Esophagus muscularis mucosa (tissue), 4 donors: ENCODE data around the gene KAZN.

Experiments
- EP300 ChIP-seq: sonication (generic); formaldehyde crosslinking; IDR thresholded peaks from one replicate; pipeline ENCODE4 v1.6.1; 2017; ENCODE audit warnings: antibody characterized with exemption
- POLR2A ChIP-seq: fragments of 450-650 bp; IDR thresholded peaks from one replicate; pipeline ENCODE4 v1.6.1; 2017; ENCODE audit warnings: antibody characterized with exemption, moderate library complexity, mild to moderate bottlenecking, low read depth
- POLR2AphosphoS5 ChIP-seq, 2 donors: sonication (generic); formaldehyde crosslinking; IDR thresholded peaks; one replicate each; pipeline ENCODE4 v1.6.1; 2017; ENCODE audit warnings: antibody characterized with exemption in 2 of 2
- TF ChIP-seq, protein P1 (sequence below), 3 experiments: fragments of 200-600 bp in 2 of 3; fragments of 450-650 bp in 1 of 3; sonication (generic) in 2 of 3; IDR thresholded peaks; one replicate each; pipeline ENCODE4 v1.5.1; 2017 to 2019; ENCODE audit warnings: antibody characterized with exemption in 3 of 3, mild to moderate bottlenecking in 2 of 3, moderate library complexity in 1 of 3

DNA sequence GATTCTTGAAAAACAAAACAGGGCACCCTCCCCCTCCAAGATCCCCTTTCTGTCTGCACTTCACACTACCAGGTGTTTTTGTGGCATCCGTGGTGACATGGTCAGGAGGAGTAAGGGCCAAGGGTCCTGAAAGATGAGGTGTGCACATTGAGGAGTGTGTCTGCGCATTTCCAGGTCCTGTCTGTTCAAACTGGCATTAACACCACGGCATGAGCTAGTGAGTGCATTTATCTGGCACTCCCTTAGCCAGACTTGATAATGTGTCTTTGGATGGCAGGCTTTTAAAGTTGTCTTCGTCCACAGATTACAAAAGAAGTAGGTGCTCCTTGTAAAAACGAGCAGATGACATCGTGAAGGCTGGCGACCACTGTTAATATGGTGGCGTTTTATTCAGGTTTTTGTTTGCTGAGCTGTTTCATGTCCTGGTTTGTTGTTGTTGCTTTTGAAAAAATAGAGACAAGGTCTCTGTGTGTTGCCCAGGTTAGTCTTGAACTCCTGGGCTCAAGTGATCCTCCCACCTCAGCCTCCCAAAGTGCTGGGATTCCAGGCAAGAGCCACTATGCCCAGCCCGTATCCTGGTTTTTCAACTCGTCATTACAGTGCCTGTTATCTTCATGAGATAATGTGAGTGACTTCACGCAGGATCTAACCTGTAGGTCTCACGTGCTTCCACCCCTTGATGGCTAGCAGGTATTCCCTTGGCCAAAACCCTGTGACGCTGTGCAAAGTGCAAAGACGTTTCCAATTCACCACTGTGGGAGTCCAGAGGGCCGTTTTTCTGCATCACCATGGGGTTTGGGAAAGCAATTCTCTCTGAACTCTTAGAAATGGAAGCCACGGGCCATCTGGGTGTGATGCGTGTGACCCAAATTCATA is 559.3 kb downstream of the KAZN start:
- TF ChIP-seq, protein P1, sequence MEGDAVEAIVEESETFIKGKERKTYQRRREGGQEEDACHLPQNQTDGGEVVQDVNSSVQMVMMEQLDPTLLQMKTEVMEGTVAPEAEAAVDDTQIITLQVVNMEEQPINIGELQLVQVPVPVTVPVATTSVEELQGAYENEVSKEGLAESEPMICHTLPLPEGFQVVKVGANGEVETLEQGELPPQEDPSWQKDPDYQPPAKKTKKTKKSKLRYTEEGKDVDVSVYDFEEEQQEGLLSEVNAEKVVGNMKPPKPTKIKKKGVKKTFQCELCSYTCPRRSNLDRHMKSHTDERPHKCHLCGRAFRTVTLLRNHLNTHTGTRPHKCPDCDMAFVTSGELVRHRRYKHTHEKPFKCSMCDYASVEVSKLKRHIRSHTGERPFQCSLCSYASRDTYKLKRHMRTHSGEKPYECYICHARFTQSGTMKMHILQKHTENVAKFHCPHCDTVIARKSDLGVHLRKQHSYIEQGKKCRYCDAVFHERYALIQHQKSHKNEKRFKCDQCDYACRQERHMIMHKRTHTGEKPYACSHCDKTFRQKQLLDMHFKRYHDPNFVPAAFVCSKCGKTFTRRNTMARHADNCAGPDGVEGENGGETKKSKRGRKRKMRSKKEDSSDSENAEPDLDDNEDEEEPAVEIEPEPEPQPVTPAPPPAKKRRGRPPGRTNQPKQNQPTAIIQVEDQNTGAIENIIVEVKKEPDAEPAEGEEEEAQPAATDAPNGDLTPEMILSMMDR (IDR thresholded peaks at IDR 0.05), result no peak
- no peak for TF ChIP-seq EP300
- TF ChIP-seq POLR2AphosphoS5 (IDR thresholded peaks at IDR 0.05), result no peak
- TF ChIP-seq POLR2A, result no peak
